AG04450 (cell line): ENCODE results near the gene IPO13. TPM values are rescaled to one million over a fixed set of nuclear protein-coding genes. Genes with fewer than 3 reads are reported as not detected.

Source experiments
- CTCF ChIA-PET: fragments of 300-600, 350-600 bp; formaldehyde crosslinking; extraction: SDS; loops from one replicate; lab custom pipeline; 2022; ENCODE audit warnings: antibody characterized with exemption, inconsistent platforms; lab: Charles Lee
- POLR2A ChIA-PET: fragments of 350-600 bp; formaldehyde crosslinking; extraction: SDS; loops from one replicate; lab custom pipeline; 2021; ENCODE audit warnings: antibody characterized with exemption, inconsistent platforms; lab: Yijun Ruan, JAX
- DNase-seq: peaks from one replicate; pipeline ENCODE4 v3.0.0-alpha.2; 2011; ENCODE audit warnings: low read depth, low spot score
- H3K27ac ChIP-seq: one replicate; pipeline ENCODE4 v1.5.1; 2012; ENCODE audit warnings: low read depth, low read length, control low read depth
- H3K27me3 ChIP-seq: one replicate; pipeline ENCODE4 v1.6.0; 2012; ENCODE audit warnings: low read length; ENCODE audit not compliant: control insufficient read depth, insufficient read depth
- H3K4me3 ChIP-seq: 2 replicates; pipeline ENCODE4 v1.5.1; 2011; ENCODE audit warnings: mild to moderate bottlenecking, low read depth, low read length, control low read depth
- H3K9me3 ChIP-seq: 2 replicates; pipeline ENCODE4 v1.5.1; 2012; ENCODE audit warnings: low read length; ENCODE audit not compliant: control insufficient read depth, insufficient read depth
- polyA plus RNA-seq: library from polyadenylated mRNA; depleted of rRNA; stranded (reverse); fragments of >200 nt; gene quantifications from 2 replicates; pipeline ENCODE4 v1.2.3, GENCODE V29; 2011
- TF ChIP-seq, protein P1 (sequence below): IDR thresholded peaks from 2 replicates; pipeline ENCODE4 v1.5.1; 2011; ENCODE audit warnings: low read depth, low read length, control low read depth, inconsistent platforms

The IPO13 gene
- polyA plus RNA-seq, 1 experiment = 11.2 TPM

DNA sequence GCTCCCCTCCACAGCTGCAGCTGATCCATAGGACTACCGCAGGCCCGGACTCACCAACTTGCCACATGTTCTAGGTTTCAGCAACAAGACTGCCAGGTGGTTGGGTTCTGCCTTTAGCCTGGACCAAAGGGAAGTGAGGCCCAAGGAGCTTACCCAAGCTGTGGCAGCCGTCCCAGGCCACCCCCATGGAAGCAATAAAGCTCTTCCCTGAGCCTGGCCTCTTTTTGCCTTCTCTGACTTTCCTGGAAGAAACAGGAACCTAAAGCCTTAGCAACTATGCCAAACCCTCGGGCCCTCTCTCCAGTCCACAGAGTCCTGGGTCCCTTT, 15.8 kb upstream of the IPO13 start:
- H3K4me3 ChIP-seq = no peak overlapping the region
- no peak overlapping the region for H3K27ac ChIP-seq
- POLR2A ChIA-PET = no interaction called here
- DNase-seq = no peak
- TF ChIP-seq, protein P1, sequence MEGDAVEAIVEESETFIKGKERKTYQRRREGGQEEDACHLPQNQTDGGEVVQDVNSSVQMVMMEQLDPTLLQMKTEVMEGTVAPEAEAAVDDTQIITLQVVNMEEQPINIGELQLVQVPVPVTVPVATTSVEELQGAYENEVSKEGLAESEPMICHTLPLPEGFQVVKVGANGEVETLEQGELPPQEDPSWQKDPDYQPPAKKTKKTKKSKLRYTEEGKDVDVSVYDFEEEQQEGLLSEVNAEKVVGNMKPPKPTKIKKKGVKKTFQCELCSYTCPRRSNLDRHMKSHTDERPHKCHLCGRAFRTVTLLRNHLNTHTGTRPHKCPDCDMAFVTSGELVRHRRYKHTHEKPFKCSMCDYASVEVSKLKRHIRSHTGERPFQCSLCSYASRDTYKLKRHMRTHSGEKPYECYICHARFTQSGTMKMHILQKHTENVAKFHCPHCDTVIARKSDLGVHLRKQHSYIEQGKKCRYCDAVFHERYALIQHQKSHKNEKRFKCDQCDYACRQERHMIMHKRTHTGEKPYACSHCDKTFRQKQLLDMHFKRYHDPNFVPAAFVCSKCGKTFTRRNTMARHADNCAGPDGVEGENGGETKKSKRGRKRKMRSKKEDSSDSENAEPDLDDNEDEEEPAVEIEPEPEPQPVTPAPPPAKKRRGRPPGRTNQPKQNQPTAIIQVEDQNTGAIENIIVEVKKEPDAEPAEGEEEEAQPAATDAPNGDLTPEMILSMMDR = no peak
- H3K9me3 ChIP-seq = peaks cover 12% of the 10 kb centered on the region
- CTCF ChIA-PET = interaction anchor here (4.7 kb wide), 1 partner anchor 167 kb away, joined by 29 read pairs; no protein-coding TSS in a partner anchor
- no peaks in the 10 kb centered on the region for H3K27me3 ChIP-seq

DNA sequence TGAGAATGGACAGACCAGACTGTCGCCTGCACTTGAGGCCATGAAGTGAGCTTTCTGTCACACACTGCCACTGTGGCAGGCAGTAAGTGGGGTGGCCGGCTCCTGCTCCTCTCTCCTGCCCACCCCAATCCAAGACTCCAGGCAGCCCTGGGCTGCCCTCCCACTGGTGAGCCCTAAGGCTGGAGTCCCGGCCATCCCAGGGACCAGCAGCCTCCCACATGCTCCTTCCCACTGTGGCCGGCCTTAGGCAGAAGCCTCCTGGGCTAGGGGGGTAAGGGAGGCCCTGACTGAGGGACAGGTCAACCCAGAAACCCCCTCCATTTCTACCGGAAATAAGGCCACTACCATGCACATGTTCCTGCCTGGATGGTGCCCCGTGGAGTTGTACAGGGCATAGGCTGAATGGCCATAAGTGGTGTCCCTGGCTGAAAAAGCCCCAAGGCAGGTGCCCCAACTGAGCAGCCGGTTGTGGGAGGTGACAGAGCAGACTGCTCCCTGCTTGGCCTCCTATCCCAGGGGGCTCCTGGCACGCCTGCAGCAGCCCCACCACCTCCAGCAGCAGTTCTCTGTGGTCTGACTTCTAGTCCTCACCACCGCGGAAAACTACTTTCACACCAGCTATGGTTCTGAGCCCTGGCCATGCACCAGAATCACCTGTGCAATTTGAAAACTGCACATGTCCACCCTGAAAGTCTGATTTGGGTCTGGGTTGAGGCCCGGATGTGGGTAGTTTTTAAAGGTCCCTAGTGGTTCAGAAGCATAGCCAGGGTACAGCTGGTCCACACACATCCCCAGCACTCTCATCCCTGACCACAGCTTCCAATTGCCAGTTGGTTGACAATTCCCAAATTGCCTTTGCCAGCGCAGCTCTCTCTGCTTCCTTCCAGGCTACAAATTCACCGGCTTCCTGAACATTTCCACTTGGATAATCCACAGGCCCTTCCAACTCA, 14.8 kb upstream of the IPO13 start:
- Histone ChIP-seq H3K9me3 (peaks cover 12% of the 10 kb centered on the region), H3K27ac (no peak overlapping the region), H3K4me3 (no peak overlapping the region), H3K27me3 (no peaks in the 10 kb centered on the region)
- TF ChIP-seq, protein P1 = no peak
- CTCF ChIA-PET = interaction anchor here (4.5 to 6.8 kb wide), 3 partner anchors 14 to 169 kb away, joined by 29 to 438 read pairs (median 80); partner anchors contain the start of gene IPO13
- no peak for DNase-seq
- POLR2A ChIA-PET = no interaction called here

DNA sequence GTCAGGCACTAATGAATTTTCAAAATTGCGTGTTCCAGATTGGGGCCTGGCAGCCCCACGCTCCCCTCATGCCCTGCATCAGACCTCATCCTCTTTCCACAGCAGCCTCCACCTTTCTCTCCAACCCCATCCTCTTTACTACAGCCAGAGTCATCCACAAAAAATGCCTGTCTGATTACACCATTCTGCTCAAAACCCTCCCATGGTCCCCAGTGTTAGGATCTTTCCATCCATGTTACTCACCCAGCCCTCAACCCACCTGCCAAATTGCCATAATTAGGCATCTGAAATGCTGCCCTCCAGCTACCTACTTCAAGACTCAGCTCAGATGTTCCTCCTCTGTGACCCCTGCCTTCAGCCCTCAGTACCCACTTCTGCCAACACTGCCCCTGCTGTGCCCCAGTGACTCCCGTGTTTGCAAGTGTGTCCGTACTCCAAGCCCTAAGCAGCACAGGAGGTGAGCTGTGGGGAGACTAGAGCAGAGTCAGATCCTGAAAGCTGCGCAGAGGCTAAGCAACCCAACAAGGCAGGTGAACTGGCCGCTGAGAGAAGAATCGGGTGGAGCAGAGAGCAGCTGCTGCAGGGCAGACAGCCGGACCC, 13.9 kb upstream of the IPO13 start:
- POLR2A ChIA-PET = interaction anchor here (0.6 kb wide), 2 partner anchors 11 to 75 kb away, joined by 4 to 5 read pairs; no protein-coding TSS in a partner anchor
- TF ChIP-seq, protein P1 = no peak

DNA sequence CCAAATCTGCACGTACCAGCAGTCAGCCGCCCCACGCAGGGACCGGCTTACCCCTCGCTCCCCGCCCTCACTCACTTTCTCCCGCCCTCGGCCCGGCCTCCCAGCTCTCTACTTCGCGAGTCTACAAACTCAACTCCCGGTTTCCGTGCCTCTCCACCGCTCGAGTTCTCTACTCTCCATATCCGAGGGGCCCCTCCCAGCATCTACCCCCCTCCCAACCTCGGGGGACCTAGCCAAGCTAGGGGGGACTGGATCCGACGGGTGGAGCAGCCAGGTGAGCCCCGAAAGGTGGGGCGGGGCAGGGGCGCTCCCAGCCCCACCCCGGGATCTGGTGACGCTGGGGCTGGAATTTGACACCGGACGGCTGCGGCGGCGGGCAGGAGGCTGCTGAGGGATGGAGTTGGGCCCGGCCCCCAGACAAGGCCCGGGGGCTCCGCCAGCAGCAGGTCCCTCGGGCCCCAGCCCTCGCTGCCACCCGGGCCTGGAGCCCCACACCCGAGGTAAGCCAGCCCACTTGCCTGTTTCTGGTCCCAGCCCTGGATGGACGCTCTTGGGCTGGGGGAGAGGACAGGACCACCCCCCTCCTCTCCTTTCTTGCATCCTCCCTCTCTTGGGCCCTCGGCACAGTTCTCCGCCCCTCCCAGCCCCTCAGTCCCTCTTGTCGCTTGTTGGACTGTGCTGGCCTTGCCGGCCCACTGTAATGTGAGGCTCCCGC, 13.2 kb upstream of the IPO13 start, which contains the start of gene ARTN:
Gene ARTN, plus strand, starts transcription at position 416 of the 715 bp plus-strand sequence. CDS start 1,856 bp downstream, outside the sequence.
- POLR2A ChIA-PET = interaction anchor here (0.6 to 2.2 kb wide), 3 partner anchors 10 to 170 kb away, joined by 4 to 21 read pairs (median 5); no protein-coding TSS in a partner anchor

More for the DNA sequence above, 13.9 kb upstream of the IPO13 start:
- peaks cover 12% of the 10 kb centered on the region for H3K9me3 ChIP-seq
- H3K27me3 ChIP-seq = no peaks in the 10 kb centered on the region
- CTCF ChIA-PET = interaction anchor here (0.6 to 6.8 kb wide), 5 partner anchors 13 to 975 kb away, joined by 3 to 438 read pairs (median 10); partner anchors contain the start of gene IPO13
- no peak overlapping the region for H3K27ac ChIP-seq
- H3K4me3 ChIP-seq = peak overlapping the region; percentile 49
- DNase-seq = no peak

More for the DNA sequence above, 13.2 kb upstream of the IPO13 start, which contains the start of gene ARTN:
- H3K9me3 ChIP-seq = peaks cover 12% of the 10 kb centered on the region
- H3K4me3 ChIP-seq = peak within 1 kb of the TSS; percentile 49
- H3K27ac ChIP-seq = no peak within 1 kb of the TSS
- CTCF ChIA-PET = interaction anchor here (0.6 to 6.8 kb wide), 22 partner anchors 10 to 974 kb away, joined by 3 to 438 read pairs (median 10); partner anchors contain the start of genes DPH2, IPO13, KDM4A and ST3GAL3
- no peaks in the 10 kb centered on the region for H3K27me3 ChIP-seq
- TF ChIP-seq, protein P1 = no peak
- no peak for DNase-seq
